ENCODE data around the gene EIF4E2. TPM values are rescaled to one million over a fixed set of nuclear protein-coding genes. Genes with fewer than 3 reads are reported as not detected.
A peak's percentile ranks its signal among the peaks of the same experiment; 100 is the strongest.

Gene EIF4E2
- total RNA-seq, 3 donors from 2014 or later (not counting 1 experiment from before 2014, with no cell fraction given) = 62.2 to 67.6 (median 63.5) TPM

DNA sequence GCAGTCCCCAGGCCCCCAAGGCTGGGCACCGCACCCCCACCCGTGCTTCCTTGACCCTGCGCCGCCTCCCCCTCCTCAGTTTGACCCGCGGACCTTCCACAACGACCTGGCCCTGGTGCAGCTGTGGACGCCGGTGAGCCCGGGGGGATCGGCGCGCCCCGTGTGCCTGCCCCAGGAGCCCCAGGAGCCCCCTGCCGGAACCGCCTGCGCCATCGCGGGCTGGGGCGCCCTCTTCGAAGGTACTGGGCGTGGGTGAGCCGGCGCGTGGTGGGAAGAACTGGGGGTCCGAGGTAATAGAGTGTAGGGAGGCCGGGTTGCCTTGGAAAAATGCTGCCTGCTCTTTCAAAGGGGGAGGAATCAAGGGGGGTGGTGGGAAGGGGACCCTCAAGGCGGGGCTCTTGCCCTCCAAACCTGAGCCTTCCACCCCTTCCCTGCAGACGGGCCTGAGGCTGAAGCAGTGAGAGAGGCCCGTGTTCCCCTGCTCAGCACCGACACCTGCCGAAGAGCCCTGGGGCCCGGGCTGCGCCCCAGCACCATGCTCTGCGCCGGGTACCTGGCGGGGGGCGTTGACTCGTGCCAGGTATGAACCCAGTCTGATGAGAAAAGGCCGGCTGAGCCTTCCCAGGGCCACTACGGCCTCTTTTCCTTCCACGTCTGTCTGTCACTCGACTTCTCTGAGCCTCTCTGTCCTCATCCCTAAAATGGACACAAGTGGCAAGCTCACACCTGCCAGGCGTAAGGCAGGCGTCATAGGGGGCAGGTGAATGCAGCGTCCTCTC is 27.7 kb upstream of the EIF4E2 start:
- ATAC-seq = peak in 1 of 3 donors; percentile 5

DNA sequence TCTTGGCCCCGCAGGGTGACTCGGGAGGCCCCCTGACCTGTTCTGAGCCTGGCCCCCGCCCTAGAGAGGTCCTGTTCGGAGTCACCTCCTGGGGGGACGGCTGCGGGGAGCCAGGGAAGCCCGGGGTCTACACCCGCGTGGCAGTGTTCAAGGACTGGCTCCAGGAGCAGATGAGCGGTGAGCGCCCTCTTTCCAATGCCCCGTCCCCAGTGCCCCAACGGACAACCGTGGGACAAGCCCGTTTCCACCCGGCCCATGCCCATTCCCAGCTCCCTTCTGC is 27.1 kb upstream of the EIF4E2 start:
- Histone ChIP-seq H3K4me1 (ENCODE audit: control insufficient read depth, insufficient read depth, low read length) (peaks cover 31% of the 10 kb centered on the region), H3K36me3 (ENCODE audit: control insufficient read depth, insufficient read depth, low read length) (no peaks in the 10 kb centered on the region), H3K4me3 (ENCODE audit: low read length) (no peak overlapping the region), H3K9me3 (ENCODE audit: control insufficient read depth, insufficient read depth, low read length) (no peaks in the 10 kb centered on the region), H3K27me3 (ENCODE audit: control insufficient read depth, insufficient read depth, low read length) (peaks cover 18% of the 10 kb centered on the region), H3K27ac (ENCODE audit: low read length) (no peak overlapping the region)
- peak overlapping the region; percentile 50 for H3K4me3 Mint-ChIP-seq
- peaks cover 12 to 30% of the 10 kb centered on the region in 2 donors for H3K27me3 Mint-ChIP-seq (ENCODE audit: low read depth in 2 of 2)
- ATAC-seq (no peak), DNase-seq (no peak)
- WGBS (ENCODE audit: insufficient coverage) = 20% methylated on average over 16 of the region's 16 CpGs
- no peaks in the 10 kb centered on the region for H3K9me3 Mint-ChIP-seq
- TF ChIP-seq, protein P1, sequence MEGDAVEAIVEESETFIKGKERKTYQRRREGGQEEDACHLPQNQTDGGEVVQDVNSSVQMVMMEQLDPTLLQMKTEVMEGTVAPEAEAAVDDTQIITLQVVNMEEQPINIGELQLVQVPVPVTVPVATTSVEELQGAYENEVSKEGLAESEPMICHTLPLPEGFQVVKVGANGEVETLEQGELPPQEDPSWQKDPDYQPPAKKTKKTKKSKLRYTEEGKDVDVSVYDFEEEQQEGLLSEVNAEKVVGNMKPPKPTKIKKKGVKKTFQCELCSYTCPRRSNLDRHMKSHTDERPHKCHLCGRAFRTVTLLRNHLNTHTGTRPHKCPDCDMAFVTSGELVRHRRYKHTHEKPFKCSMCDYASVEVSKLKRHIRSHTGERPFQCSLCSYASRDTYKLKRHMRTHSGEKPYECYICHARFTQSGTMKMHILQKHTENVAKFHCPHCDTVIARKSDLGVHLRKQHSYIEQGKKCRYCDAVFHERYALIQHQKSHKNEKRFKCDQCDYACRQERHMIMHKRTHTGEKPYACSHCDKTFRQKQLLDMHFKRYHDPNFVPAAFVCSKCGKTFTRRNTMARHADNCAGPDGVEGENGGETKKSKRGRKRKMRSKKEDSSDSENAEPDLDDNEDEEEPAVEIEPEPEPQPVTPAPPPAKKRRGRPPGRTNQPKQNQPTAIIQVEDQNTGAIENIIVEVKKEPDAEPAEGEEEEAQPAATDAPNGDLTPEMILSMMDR (IDR thresholded peaks at IDR 0.05) = no peak
- H3K36me3 Mint-ChIP-seq = no peaks in the 10 kb centered on the region
- H3K27ac Mint-ChIP-seq = no peak overlapping the region
- peaks cover 0 to 8% of the 10 kb centered on the region in 2 donors for H3K4me1 Mint-ChIP-seq
- intact Hi-C loops (cut with micrococcal nuclease) = no loop called here

More for the DNA sequence above, 27.7 kb upstream of the EIF4E2 start:
- Histone ChIP-seq H3K4me3 (ENCODE audit: low read length) (no peak overlapping the region), H3K36me3 (ENCODE audit: control insufficient read depth, insufficient read depth, low read length) (no peaks in the 10 kb centered on the region), H3K9me3 (ENCODE audit: control insufficient read depth, insufficient read depth, low read length) (no peaks in the 10 kb centered on the region), H3K4me1 (ENCODE audit: control insufficient read depth, insufficient read depth, low read length) (peaks cover 26% of the 10 kb centered on the region), H3K27me3 (ENCODE audit: control insufficient read depth, insufficient read depth, low read length) (peaks cover 18% of the 10 kb centered on the region), H3K27ac (ENCODE audit: low read length) (no peak overlapping the region)
- intact Hi-C loops (cut with micrococcal nuclease) = no loop called here
- Mint-ChIP-seq H3K9me3 (no peaks in the 10 kb centered on the region), H3K4me1 (peaks cover 0 to 4% of the 10 kb centered on the region in 2 donors), H3K4me3 (peak overlapping the region; percentile 50), H3K27me3 (ENCODE audit: low read depth in 2 of 2) (peaks cover 12 to 30% of the 10 kb centered on the region in 2 donors), H3K36me3 (no peaks in the 10 kb centered on the region), H3K27ac (no peak overlapping the region)
- WGBS (ENCODE audit: insufficient coverage) = 22% methylated on average over 46 of the region's 46 CpGs
- peak in 1 of 2 donors; percentile 28 for DNase-seq
- TF ChIP-seq, protein P1 (IDR thresholded peaks at IDR 0.05) = no peak

DNA sequence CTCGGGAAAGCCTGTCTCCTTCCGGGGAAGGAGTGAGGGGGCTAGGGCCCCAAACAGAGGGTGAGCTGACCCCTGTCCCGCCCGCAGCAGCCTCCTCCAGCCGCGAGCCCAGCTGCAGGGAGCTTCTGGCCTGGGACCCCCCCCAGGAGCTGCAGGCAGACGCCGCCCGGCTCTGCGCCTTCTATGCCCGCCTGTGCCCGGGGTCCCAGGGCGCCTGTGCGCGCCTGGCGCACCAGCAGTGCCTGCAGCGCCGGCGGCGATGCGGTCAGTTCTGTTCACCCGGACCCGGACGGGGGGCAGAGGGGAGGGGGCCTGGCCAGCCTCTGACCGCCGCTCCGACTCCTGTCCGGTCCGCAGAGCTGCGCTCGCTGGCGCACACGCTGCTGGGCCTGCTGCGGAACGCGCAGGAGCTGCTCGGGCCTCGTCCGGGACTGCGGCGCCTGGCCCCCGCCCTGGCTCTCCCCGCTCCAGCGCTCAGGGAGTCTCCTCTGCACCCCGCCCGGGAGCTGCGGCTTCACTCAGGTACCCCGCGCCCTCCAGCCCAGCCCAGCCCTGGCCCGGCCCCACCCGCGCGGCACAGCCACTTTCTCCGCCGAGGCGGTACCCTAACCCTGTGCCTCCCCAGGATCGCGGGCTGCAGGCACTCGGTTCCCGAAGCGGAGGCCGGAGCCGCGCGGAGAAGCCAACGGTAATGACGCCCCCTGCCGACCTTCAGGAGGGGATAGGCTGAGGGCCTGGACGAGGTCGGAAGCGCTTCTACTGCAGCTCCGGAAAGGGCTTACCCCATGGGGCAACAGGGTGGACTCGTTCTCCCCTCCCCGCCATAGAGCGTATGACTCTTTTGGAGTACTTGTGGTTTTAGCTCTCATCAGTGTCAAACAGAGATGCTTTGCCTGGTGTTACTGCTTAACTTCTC is 26.5 kb upstream of the EIF4E2 start:
- Mint-ChIP-seq H3K36me3 (no peaks in the 10 kb centered on the region), H3K4me3 (no peak overlapping the region), H3K27ac (no peak overlapping the region), H3K9me3 (no peaks in the 10 kb centered on the region), H3K4me1 (peaks cover 6 to 14% of the 10 kb centered on the region in 2 donors), H3K27me3 (ENCODE audit: low read depth in 2 of 2) (peaks cover 12 to 29% of the 10 kb centered on the region in 2 donors)
- peak in 1 of 2 donors; percentile 39 for DNase-seq
- H3K4me3 ChIP-seq (ENCODE audit: low read length) = no peak overlapping the region
- 2% methylated on average over 75 of the region's 75 CpGs for WGBS (ENCODE audit: insufficient coverage)
- ATAC-seq = no peak
- no peaks in the 10 kb centered on the region for H3K9me3 ChIP-seq (ENCODE audit: control insufficient read depth, insufficient read depth, low read length)
- H3K36me3 ChIP-seq (ENCODE audit: control insufficient read depth, insufficient read depth, low read length) = no peaks in the 10 kb centered on the region
- TF ChIP-seq, protein P1 (IDR thresholded peaks at IDR 0.05) = no peak
- H3K4me1 ChIP-seq (ENCODE audit: control insufficient read depth, insufficient read depth, low read length) = peaks cover 37% of the 10 kb centered on the region
- H3K27me3 ChIP-seq (ENCODE audit: control insufficient read depth, insufficient read depth, low read length) = peaks cover 18% of the 10 kb centered on the region
- no peak overlapping the region for H3K27ac ChIP-seq (ENCODE audit: low read length)
- intact Hi-C loops (cut with micrococcal nuclease) = no loop called here
